Liver (tissue), 9 donors: ENCODE data around the gene MPP3. TPM values are rescaled to one million over a fixed set of nuclear protein-coding genes. Genes with fewer than 3 reads are reported as not detected.

ENCODE experiments used
- DNase-seq: peaks from one replicate; pipeline ENCODE4 v3.0.0-alpha.2; 2017; ENCODE audit warnings: low spot score
- H3K27ac ChIP-seq, 2 donors: one replicate each; pipeline ENCODE4 v1.7.0; 2013; ENCODE audit warnings: inconsistent platforms in 2 of 2, low read length in 2 of 2, control low read depth in 1 of 2, low read depth in 1 of 2, mild to moderate bottlenecking in 1 of 2
- H3K27me3 ChIP-seq, 4 donors: one replicate each; pipeline versions ENCODE4 v1.6.1 to v1.7.0; 2013; ENCODE audit warnings: low read length in 3 of 4, inconsistent platforms in 1 of 4, mild to moderate bottlenecking in 1 of 4, moderate library complexity in 1 of 4; ENCODE audit not compliant: control insufficient read depth in 4 of 4, insufficient read depth in 4 of 4
- H3K36me3 ChIP-seq, 4 donors: one replicate each; pipeline versions ENCODE4 v1.6.1 to v1.7.0; 2013; ENCODE audit warnings: low read length in 3 of 4, mild to moderate bottlenecking in 3 of 4, low read depth in 1 of 4, moderate library complexity in 1 of 4; ENCODE audit not compliant: control insufficient read depth in 4 of 4, insufficient read depth in 3 of 4
- H3K4me1 ChIP-seq, 4 donors: one replicate each; pipeline versions ENCODE4 v1.6.1 to v1.7.0; 2013; ENCODE audit warnings: low read length in 3 of 4, mild to moderate bottlenecking in 3 of 4, moderate library complexity in 1 of 4; ENCODE audit not compliant: control insufficient read depth in 4 of 4, insufficient read depth in 4 of 4
- H3K4me3 ChIP-seq, 3 donors: one replicate each; pipeline versions ENCODE4 v1.6.1 to v1.7.0; 2013; ENCODE audit warnings: low read length in 3 of 3, control low read depth in 1 of 3, low read depth in 1 of 3, mild to moderate bottlenecking in 1 of 3
- H3K9ac ChIP-seq, 2 donors: one replicate each; pipeline ENCODE4 v1.7.0; 2013; ENCODE audit warnings: low read length in 2 of 2, mild to moderate bottlenecking in 2 of 2, moderate library complexity in 2 of 2, control low read depth in 1 of 2, low read depth in 1 of 2
- H3K9me3 ChIP-seq, 4 donors: one replicate each; pipeline versions ENCODE4 v1.6.1 to v1.7.0; 2013; ENCODE audit warnings: low read length in 3 of 4; ENCODE audit not compliant: control insufficient read depth in 4 of 4
- ATF3 ChIP-seq: IDR thresholded peaks from 2 replicates; pipeline ENCODE4 v1.6.1; 2016; ENCODE audit warnings: antibody characterized with exemption
- CTCF ChIP-seq: fragments of 150-350 bp; IDR thresholded peaks from 2 replicates; pipeline ENCODE4 v1.5.1; 2017; ENCODE audit warnings: improper control_type of control experiment, low read depth, low read length; ENCODE audit not compliant: missing input control
- EGR1 ChIP-seq, 2 donors: IDR thresholded peaks; 2 replicates each; pipeline ENCODE4 v1.6.1; 2016 to 2018; ENCODE audit warnings: antibody characterized with exemption in 2 of 2, low read depth in 2 of 2
- FOXA1 ChIP-seq: IDR thresholded peaks from 2 replicates; pipeline ENCODE4 v1.6.1; 2016; ENCODE audit warnings: antibody characterized with exemption
- GABPA ChIP-seq, 2 donors: IDR thresholded peaks in 1 of 2; conservative IDR thresholded peaks in 1 of 2; 2 replicates each; pipeline ENCODE4 v1.6.1; 2016; ENCODE audit warnings: antibody characterized with exemption in 2 of 2, mild to moderate bottlenecking in 1 of 2, moderate library complexity in 1 of 2
- HNF4G ChIP-seq: IDR thresholded peaks from 2 replicates; pipeline ENCODE4 v1.6.1; 2016; ENCODE audit warnings: antibody characterized with exemption
- JUND ChIP-seq, 2 donors: IDR thresholded peaks; 2 replicates each; pipeline ENCODE4 v1.6.1; 2016; ENCODE audit warnings: antibody characterized with exemption in 2 of 2
- MAX ChIP-seq: IDR thresholded peaks from 2 replicates; pipeline ENCODE4 v1.6.1; 2016; ENCODE audit warnings: antibody characterized with exemption
- RAD21 ChIP-seq, 2 donors: IDR thresholded peaks; 2 replicates each; pipeline ENCODE4 v1.6.1; 2016; ENCODE audit warnings: antibody characterized with exemption in 2 of 2, mild to moderate bottlenecking in 2 of 2
- SP1 ChIP-seq: IDR thresholded peaks from 2 replicates; pipeline ENCODE4 v1.6.1; 2018; ENCODE audit warnings: antibody characterized with exemption, mild to moderate bottlenecking
- TAF1 ChIP-seq: conservative IDR thresholded peaks from 2 replicates; pipeline ENCODE4 v1.6.1; 2016; ENCODE audit warnings: antibody characterized with exemption, mild to moderate bottlenecking
- ZBTB33 ChIP-seq: IDR thresholded peaks from 2 replicates; pipeline ENCODE4 v1.6.1; 2016; ENCODE audit warnings: antibody characterized with exemption
- WGBS: extraction: QIAGEN DNeasy Blood & Tissue Kit; methylation state at CpG from one replicate; pipeline ENCODE4 v1.1.7; 2013; 5-methylcytosine and 5-hydroxymethylcytosine counted together
- polyA plus RNA-seq, 2 donors: library from polyadenylated mRNA; stranded (reverse) in 1 of 2; unstranded in 1 of 2; fragments of 200-250 nt in 1 of 2; fragments of >200 nt in 1 of 2; fragmentation: Nextera tagmentation in 1 of 2; extraction: Ambion mirVana in 1 of 2; gene quantifications; one replicate each; pipeline versions ENCODE4 v1.2.1 to v1.2.3, GENCODE V29; 2013 to 2015
- total RNA-seq, 2 donors: library from RNA; depleted of rRNA; stranded (reverse); fragments of >200 nt; gene quantifications; one replicate each; pipeline ENCODE4 v1.2.3, GENCODE V29; 2014
- donor health status: healthy.
- donor health status: healthy.
- donor health status: healthy.
- donor health status: healthy.
- donor health status: healthy.

Gene MPP3
- total RNA-seq = 1 to 10 TPM in 1 of 2 donors, under 1 TPM in 1; 0.23 to 1.3 TPM
- polyA plus RNA-seq = under 1 TPM; 0.63 to 0.82 TPM

- H3K36me3 ChIP-seq = no peaks in the 10 kb centered on the region
- peaks cover 0 to 14% (median 10%) of the 10 kb centered on the region in 4 donors for H3K4me1 ChIP-seq
- peak; percentile 46 for DNase-seq
- no peaks in the 10 kb centered on the region for H3K9me3 ChIP-seq
- no peak for TF ChIP-seq TAF1
- TF ChIP-seq FOXA1 = no peak
- no peak for TF ChIP-seq MAX
- no peak for TF ChIP-seq JUND (IDR thresholded peaks at IDR 0.05)
- TF ChIP-seq CTCF = no peak
- no peak for TF ChIP-seq HNF4G
- TF ChIP-seq RAD21 (IDR thresholded peaks at IDR 0.05) = no peak
- no peak for TF ChIP-seq ATF3
- H3K4me3 ChIP-seq = peak within 1 kb of the TSS in 2 of 3 donors; percentile 43 to 70
- 4% methylated on average over 87 of the region's 87 CpGs for WGBS
- H3K9ac ChIP-seq = no peak within 1 kb of the TSS
- H3K27me3 ChIP-seq = no peaks in the 10 kb centered on the region
- no peak within 1 kb of the TSS for H3K27ac ChIP-seq
Observed at GRCh38 chr17:43832976-43833829, at the start of gene MPP3. Gene MPP3 (minus strand): TSS chr17:43833146. CDS start chr17:43831906, 1,240 bp downstream.

GRCh38 chr17:43881758-43882505, 49.0 kb upstream of the MPP3 start:
- 96% methylated on average over 27 of the region's 27 CpGs for WGBS
- no peak for DNase-seq
- Histone ChIP-seq H3K4me1 (no peaks in the 10 kb centered on the region), H3K36me3 (no peaks in the 10 kb centered on the region), H3K9me3 (no peaks in the 10 kb centered on the region), H3K27ac (no peak overlapping the region), H3K27me3 (no peaks in the 10 kb centered on the region), H3K4me3 (no peak overlapping the region), H3K9ac (no peak overlapping the region)
- TF ChIP-seq GABPA (IDR thresholded peaks at IDR 0.05 in 1 of 2, conservative IDR thresholded peaks at IDR 0.05 in 1 of 2) (no peak), SP1 (no peak), HNF4G (no peak), ZBTB33 (no peak), EGR1 (IDR thresholded peaks at IDR 0.05; ENCODE audit: low read depth in 2 of 2) (no peak)
